ENCODE data around the gene MAST4. TPM values are rescaled to one million over a fixed set of nuclear protein-coding genes. Genes with fewer than 3 reads are reported as not detected.

MAST4 gene
- total RNA-seq, 4 donors from 2014 or later = 55.3 to 148 (median 110) TPM

DNA sequence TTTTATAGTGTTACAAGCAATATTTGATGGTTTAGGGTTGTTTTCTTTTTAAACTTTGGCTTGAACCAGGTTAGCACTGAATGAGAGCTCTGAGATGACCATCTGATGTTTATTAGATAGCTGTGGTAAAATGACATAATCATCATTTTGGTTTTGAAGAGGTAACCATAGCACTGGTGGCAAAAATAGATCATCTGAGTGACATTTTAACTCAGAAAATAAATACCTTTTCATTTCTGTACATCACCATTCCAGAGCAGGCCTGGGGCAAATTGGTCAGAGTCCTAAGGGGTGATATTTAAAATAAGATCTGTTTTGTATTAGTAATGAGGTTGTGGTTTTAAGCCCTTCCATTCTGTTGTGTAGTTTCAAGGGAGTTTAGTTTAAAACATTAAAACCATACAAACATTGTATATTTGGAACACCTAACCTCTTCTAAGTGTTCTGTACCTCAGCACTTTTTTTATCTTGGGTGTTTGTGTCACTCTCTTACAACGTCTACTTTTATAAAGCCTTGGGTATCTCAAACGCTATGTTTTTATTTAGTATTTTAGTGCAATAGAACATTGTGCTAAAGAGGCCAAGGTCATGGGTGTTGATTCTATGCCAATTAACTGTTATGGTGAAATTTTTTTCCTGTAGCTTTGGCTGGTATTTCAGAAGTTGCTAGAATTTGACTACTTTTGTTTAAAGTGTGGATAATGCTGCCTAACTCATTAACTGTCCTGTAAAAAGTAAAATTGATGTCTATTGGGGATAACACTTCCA, 434.3 kb downstream of the MAST4 start:
- Histone ChIP-seq H3K4me3 (no peak overlapping the region), H3K36me3 (peaks cover 0 to 30% (median 0%) of the 10 kb centered on the region in 3 donors), H3K27ac (peak overlapping the region in 1 of 4 donors; percentile 28), H3K27me3 (no peaks in the 10 kb centered on the region), H3K9me3 (no peaks in the 10 kb centered on the region), H3K4me1 (peaks cover 11 to 88% (median 21%) of the 10 kb centered on the region in 3 donors)
- TF ChIP-seq POLR2A (IDR thresholded peaks at IDR 0.05) = no peak
- TF ChIP-seq, protein P1, sequence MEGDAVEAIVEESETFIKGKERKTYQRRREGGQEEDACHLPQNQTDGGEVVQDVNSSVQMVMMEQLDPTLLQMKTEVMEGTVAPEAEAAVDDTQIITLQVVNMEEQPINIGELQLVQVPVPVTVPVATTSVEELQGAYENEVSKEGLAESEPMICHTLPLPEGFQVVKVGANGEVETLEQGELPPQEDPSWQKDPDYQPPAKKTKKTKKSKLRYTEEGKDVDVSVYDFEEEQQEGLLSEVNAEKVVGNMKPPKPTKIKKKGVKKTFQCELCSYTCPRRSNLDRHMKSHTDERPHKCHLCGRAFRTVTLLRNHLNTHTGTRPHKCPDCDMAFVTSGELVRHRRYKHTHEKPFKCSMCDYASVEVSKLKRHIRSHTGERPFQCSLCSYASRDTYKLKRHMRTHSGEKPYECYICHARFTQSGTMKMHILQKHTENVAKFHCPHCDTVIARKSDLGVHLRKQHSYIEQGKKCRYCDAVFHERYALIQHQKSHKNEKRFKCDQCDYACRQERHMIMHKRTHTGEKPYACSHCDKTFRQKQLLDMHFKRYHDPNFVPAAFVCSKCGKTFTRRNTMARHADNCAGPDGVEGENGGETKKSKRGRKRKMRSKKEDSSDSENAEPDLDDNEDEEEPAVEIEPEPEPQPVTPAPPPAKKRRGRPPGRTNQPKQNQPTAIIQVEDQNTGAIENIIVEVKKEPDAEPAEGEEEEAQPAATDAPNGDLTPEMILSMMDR (IDR thresholded peaks at IDR 0.05) = no peak
- intact Hi-C loops (cut with DNase I) = no loop called here
- WGBS, 2 donors = 38 to 48% methylated on average over 2 of the region's 2 CpGs
- DNase-seq = no peak

DNA sequence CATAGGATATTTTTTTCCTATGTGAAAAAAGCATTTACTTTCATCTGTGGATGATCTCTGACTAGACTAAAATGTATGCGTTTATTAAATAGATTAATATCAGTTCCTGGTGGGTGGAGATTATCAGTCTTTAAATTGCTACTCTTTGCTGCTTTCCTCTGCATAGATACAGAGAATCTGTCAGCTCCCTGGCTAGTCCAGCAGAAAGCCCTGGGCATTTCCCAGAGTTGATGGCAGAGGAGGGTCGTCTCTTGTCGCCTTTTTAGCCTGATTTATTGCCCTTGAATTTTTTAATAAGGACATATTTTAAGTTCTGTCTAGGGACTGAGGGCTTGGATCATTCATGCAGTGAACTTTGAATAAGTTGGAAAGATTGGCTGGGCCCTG, 434.9 kb downstream of the MAST4 start:
- no peaks in the 10 kb centered on the region for H3K27me3 ChIP-seq
- H3K4me3 ChIP-seq = no peak overlapping the region
- peaks cover 11 to 88% (median 21%) of the 10 kb centered on the region in 3 donors for H3K4me1 ChIP-seq
- DNase-seq = no peak
- H3K27ac ChIP-seq = peak overlapping the region in 2 of 4 donors; percentile 28 to 47
- TF ChIP-seq POLR2A (IDR thresholded peaks at IDR 0.05) = no peak
- TF ChIP-seq, protein P1 (IDR thresholded peaks at IDR 0.05) = no peak
- H3K9me3 ChIP-seq = no peaks in the 10 kb centered on the region
- WGBS, 2 donors = 47 to 51% methylated on average over 3 of the region's 3 CpGs
- peaks cover 0 to 25% (median 0%) of the 10 kb centered on the region in 3 donors for H3K36me3 ChIP-seq
- intact Hi-C loops (cut with DNase I) = no loop called here

DNA sequence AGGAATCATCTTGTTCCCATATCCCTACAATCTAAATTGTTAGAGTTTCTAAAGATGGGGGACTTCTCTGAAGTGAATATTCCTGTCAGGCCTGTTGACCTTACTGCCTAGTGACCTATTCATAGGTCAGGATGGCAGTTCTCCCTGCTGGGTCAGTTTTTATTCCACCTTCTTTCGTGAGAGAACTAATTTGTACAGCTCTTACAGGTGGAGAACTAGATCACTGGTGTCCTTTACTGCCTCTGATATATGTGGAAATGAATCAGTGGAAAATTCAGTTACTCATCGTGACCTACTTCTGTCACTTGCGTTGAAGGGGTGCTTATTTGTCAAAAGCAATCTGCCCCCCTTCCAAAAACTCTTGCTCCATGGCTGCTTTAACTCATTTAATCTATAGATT, 435.5 kb downstream of the MAST4 start:
- 30 to 48% methylated on average over 3 of the region's 3 CpGs for WGBS, 2 donors
- intact Hi-C loops (cut with DNase I) = no loop called here
- H3K36me3 ChIP-seq = peaks cover 0 to 22% (median 0%) of the 10 kb centered on the region in 3 donors
- no peaks in the 10 kb centered on the region for H3K9me3 ChIP-seq
- peaks cover 11 to 88% (median 21%) of the 10 kb centered on the region in 3 donors for H3K4me1 ChIP-seq
- no peak overlapping the region for H3K4me3 ChIP-seq
- no peak for DNase-seq
- no peak for TF ChIP-seq POLR2A (IDR thresholded peaks at IDR 0.05)
- TF ChIP-seq, protein P1 (IDR thresholded peaks at IDR 0.05) = no peak
- H3K27me3 ChIP-seq = no peaks in the 10 kb centered on the region
- peak overlapping the region in 2 of 4 donors; percentile 28 to 47 for H3K27ac ChIP-seq

DNA sequence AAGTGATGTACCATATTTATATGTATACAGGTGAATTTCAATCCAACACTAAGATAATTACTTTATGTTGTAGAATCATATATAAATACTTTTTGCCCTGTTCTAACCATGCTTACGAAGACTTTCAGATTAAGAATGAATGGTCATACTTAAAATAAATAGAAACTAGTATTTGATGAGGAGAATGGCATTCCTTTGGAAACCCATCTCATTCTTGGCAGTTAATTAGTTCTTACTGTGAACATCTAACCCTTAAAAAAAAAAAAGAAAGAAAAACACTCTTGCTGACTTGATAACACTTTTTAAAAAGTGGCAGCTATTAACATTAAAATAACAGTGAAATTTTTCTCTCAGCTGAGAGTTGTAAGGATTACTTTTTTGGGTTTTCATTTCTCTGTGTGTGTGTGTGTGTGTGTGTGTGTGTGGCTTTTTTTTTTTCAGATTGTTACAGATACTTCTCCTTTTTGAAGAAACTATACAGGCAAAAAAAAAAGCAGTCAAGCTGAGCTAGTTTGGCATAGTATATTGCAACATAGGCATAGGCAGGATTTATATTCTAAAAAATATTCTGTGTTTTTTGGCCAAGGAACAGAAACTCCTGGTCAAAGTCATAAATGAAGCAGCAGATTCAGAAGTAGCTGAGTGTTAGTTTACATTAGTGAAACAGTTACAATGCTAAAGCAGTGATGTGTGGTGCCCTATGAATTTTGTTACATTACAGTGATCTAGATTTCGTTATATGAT, 436.9 kb downstream of the MAST4 start:
- Histone ChIP-seq H3K9me3 (no peaks in the 10 kb centered on the region), H3K27me3 (no peaks in the 10 kb centered on the region), H3K36me3 (peaks cover 0 to 16% (median 0%) of the 10 kb centered on the region in 3 donors), H3K27ac (peak overlapping the region in 1 of 4 donors; percentile 28), H3K4me3 (no peak overlapping the region), H3K4me1 (peaks cover 11 to 95% (median 21%) of the 10 kb centered on the region in 3 donors)
- intact Hi-C loops (cut with DNase I) = no loop called here
- TF ChIP-seq POLR2A (IDR thresholded peaks at IDR 0.05) = no peak
- TF ChIP-seq, protein P1 (IDR thresholded peaks at IDR 0.05) = no peak
- 71 to 81% methylated on average over 2 of the region's 2 CpGs for WGBS, 2 donors
- no peak for DNase-seq

Data from esophagus squamous epithelium (tissue), 5 donors.